ENCODE measurements around the gene HIPK2. TPM values are rescaled to one million over a fixed set of nuclear protein-coding genes. Genes with fewer than 3 reads are reported as not detected.
A peak's percentile ranks its signal among the peaks of the same experiment; 100 is the strongest.

Gene HIPK2
- polyA plus RNA-seq, 2 of the 4 experiments (the other 2 are of a cell fraction), result 11.3 to 12.1 TPM

DNA sequence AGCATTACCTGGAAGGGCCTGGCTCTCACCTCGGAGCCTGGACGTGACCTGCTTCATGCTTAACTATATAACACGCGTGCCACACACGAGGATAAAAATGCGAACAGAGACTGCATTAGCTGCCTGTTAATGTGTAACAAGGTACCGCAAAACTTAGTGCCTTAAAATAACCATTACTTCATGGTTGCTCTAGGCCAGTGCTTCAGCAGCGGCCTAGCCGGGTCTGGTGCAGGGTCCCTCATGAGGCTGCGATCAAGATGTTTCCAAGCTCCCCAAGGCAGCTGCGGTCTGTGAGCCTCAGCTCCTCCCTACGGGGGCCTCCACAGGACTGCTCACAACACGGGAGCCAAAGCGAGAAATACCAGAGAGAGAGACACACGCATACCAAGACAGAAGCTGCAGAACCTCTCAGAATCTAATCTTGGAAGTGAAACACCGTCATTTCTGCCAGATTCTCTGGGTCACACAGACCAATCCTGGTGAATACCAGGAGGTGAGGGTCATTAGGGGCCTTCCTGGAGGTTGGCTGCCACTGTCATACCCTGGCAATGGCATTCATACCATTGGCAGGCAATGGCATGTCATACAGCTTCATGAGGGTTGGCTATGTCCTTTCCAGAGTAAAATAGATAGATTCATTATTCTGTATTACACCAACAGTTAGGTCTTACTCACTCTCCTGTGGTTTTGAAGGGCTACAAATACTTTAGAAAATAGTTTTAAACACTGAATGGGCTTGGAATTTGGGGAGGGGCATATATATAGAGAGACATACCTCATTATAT, 94.5 kb downstream of the HIPK2 start:
- Histone ChIP-seq H3K4me3 (no peak overlapping the region), H3K4me1 (peaks cover 56% of the 10 kb centered on the region), H3K27ac (peak overlapping the region; percentile 79 to 97), H3K4me2 (peak overlapping the region; percentile 72), H3K9me3 (peaks cover 6% of the 10 kb centered on the region; the same call in 1 of the 3 replicates)
- FAIRE-seq, result no peak
- 87% methylated on average over 15 of the region's 16 CpGs for WGBS (ENCODE audit: missing lambda C conversion rate)
- DNase-seq (ENCODE audit: low read depth in 1 of 2, low spot score in 1 of 2), result no peak
- no peak for ATAC-seq
- ChIA-PET POLR2A (no interaction called here), CTCF (interaction anchor here (0.8 to 4.4 kb wide), 2 partner anchors 36 to 38 kb away, joined by 3 to 26 read pairs; no protein-coding TSS in a partner anchor)
- TF ChIP-seq MAFK (IDR thresholded peaks at IDR 0.05; ENCODE audit: partially characterized antibody) (no peak), NR3C1 (IDR thresholded peaks at IDR 0.05) (no peak), NFE2L2 (conservative IDR thresholded peaks at IDR 0.05; ENCODE audit: low read length) (no peak), ZNF302 (CRISPR knock-in tag; IDR thresholded peaks at IDR 0.05) (no peak), TFCP2L1 (CRISPR knock-in tag; IDR thresholded peaks at IDR 0.05) (no peak), SREBF2 (IDR thresholded peaks at IDR 0.05) (no peak)

DNA sequence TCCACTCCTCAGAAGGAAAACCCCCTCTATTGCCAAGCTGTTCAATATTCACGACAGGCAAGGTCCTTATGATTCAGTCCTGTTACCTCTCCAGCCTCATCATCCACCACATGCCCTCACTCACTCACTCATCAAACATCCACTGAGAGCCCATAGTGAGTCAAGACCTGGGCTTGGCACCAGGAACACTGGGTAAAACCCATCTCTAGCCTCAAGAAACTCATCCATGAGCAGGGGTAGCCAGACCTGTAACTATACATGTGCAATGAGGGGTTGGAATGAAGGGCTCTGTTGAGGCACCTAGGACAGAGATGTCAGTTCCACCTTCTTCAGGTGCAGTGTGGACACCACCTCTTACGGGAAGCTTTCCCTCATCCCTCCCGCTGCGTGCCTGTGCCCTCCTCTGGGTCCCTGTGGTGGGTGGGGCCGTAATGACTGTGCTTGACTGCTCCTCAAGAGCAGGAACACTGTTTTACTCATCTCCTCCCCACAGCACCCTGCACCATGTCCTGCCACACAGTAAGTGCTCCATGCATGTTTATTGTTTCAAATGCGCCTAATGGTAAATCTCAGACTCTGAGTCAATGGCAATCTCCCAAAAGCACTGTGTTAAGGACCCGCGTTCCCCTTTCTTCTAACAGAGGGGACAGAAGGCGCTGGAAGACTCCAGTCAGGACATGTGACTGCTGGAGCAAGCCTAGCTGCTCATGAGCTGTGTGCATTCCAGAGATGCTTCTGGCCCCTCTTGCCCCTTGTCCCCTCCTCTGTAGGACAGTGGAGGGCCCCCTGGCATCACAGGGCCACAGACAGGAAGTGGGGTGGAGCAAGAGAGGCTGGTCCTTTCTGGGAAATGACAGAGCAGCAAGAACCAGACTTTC, 95.4 kb downstream of the HIPK2 start:
- Histone ChIP-seq H3K9me3 (peaks cover 8% of the 10 kb centered on the region; the same call in 1 of the 3 replicates), H3K4me1 (peaks cover 51% of the 10 kb centered on the region), H3K4me2 (peak overlapping the region; percentile 72), H3K4me3 (no peak overlapping the region), H3K27ac (peak overlapping the region; percentile 79 to 97)
- 26% methylated on average over 9 of the region's 9 CpGs for WGBS (ENCODE audit: missing lambda C conversion rate)
- CTCF ChIA-PET, result interaction anchor here (0.6 to 4.4 kb wide), 3 partner anchors 8 to 37 kb away, joined by 3 to 26 read pairs (median 3); no protein-coding TSS in a partner anchor
- ATAC-seq, result peak; percentile 47 to 52
- no peak for FAIRE-seq
- POLR2A ChIA-PET, result interaction anchor here (0.8 kb wide), 1 partner anchor 17 kb away, joined by 3 read pairs; no protein-coding TSS in a partner anchor
- peak; percentile 36 to 41 for DNase-seq (ENCODE audit: low read depth in 1 of 2, low spot score in 1 of 2)
- TF ChIP-seq HDAC2 (IDR thresholded peaks at IDR 0.05) (no peak), FOSL2 (IDR thresholded peaks at IDR 0.05) (no peak), FOSL2 (CRISPR knock-in tag; IDR thresholded peaks at IDR 0.05) (peak; percentile 61; the same call in 1 of the 2 replicates), MYC (IDR thresholded peaks at IDR 0.05; ENCODE audit: borderline replicate concordance, low read length) (no peak), NR3C1 (IDR thresholded peaks at IDR 0.05) (no peak)
- TF ChIP-seq, protein P1, sequence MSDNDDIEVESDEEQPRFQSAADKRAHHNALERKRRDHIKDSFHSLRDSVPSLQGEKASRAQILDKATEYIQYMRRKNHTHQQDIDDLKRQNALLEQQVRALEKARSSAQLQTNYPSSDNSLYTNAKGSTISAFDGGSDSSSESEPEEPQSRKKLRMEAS (IDR thresholded peaks at IDR 0.05), result peak; percentile 59; the same call in 1 of the 2 replicates
- TF ChIP-seq, protein P2, sequence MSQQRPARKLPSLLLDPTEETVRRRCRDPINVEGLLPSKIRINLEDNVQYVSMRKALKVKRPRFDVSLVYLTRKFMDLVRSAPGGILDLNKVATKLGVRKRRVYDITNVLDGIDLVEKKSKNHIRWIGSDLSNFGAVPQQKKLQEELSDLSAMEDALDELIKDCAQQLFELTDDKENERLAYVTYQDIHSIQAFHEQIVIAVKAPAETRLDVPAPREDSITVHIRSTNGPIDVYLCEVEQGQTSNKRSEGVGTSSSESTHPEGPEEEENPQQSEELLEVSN (IDR thresholded peaks at IDR 0.05; ENCODE audit: borderline replicate concordance, low read depth), result no peak

DNA sequence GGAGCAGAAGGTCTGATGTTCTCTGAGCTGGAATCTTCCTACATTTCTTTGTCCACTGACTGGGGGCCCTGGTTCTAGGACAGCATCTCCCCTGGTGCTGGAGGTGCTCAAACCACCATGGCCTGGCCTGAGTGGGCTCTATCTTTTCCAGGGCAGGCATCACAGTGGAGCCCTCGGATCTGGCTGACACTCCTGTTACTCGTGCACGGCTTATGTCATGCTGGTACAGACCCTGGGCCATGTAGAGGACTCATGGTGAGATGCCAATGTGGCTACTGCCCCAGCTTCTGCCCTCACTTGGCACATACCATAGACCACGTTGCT, 96.0 kb downstream of the HIPK2 start:
- whole genome bisulfite sequencing (ENCODE audit: missing lambda C conversion rate), result 45% methylated on average over 4 of the region's 4 CpGs
- FAIRE-seq, result no peak
- CTCF ChIA-PET, result interaction anchor here (0.6 to 4.4 kb wide), 3 partner anchors 8 to 36 kb away, joined by 3 to 26 read pairs (median 3); no protein-coding TSS in a partner anchor
- Histone ChIP-seq H3K27ac (peak overlapping the region; percentile 79 to 97), H3K9me3 (peaks cover 8% of the 10 kb centered on the region; the same call in 1 of the 3 replicates), H3K4me1 (peaks cover 51% of the 10 kb centered on the region), H3K4me3 (no peak overlapping the region), H3K4me2 (peak overlapping the region; percentile 72)
- peak; percentile 1 to 7; a peak in 4 of 6 replicates for ATAC-seq
- no peak for DNase-seq (ENCODE audit: low read depth in 1 of 2, low spot score in 1 of 2)
- POLR2A ChIA-PET, result interaction anchor here (0.8 kb wide), 1 partner anchor 16 kb away, joined by 3 read pairs; no protein-coding TSS in a partner anchor
- TF ChIP-seq HOXA7 (CRISPR knock-in tag; IDR thresholded peaks at IDR 0.05) (no peak), TFCP2L1 (CRISPR knock-in tag; IDR thresholded peaks at IDR 0.05) (no peak), RAD21 (conservative IDR thresholded peaks at IDR 0.05 in 1 of 2, IDR thresholded peaks at IDR 0.05 in 1 of 2) (no peak), CEBPB (IDR thresholded peaks at IDR 0.05) (no peak), MYC (IDR thresholded peaks at IDR 0.05; ENCODE audit: borderline replicate concordance, low read length) (no peak), CHD4 (IDR thresholded peaks at IDR 0.05; ENCODE audit: borderline replicate concordance) (no peak)
- TF ChIP-seq, protein P3, sequence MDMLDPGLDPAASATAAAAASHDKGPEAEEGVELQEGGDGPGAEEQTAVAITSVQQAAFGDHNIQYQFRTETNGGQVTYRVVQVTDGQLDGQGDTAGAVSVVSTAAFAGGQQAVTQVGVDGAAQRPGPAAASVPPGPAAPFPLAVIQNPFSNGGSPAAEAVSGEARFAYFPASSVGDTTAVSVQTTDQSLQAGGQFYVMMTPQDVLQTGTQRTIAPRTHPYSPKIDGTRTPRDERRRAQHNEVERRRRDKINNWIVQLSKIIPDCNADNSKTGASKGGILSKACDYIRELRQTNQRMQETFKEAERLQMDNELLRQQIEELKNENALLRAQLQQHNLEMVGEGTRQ (IDR thresholded peaks at IDR 0.05), result no peak

Data from A549 (cell line).